ENCODE measurements around the gene NFYC. TPM values are rescaled to one million over a fixed set of nuclear protein-coding genes. Genes with fewer than 3 reads are reported as not detected.
A peak's percentile ranks its signal among the peaks of the same experiment; 100 is the strongest.

Gene NFYC
- polyA plus RNA-seq, 4 donors: 35.7 to 68.9 (median 42.6) TPM

DNA sequence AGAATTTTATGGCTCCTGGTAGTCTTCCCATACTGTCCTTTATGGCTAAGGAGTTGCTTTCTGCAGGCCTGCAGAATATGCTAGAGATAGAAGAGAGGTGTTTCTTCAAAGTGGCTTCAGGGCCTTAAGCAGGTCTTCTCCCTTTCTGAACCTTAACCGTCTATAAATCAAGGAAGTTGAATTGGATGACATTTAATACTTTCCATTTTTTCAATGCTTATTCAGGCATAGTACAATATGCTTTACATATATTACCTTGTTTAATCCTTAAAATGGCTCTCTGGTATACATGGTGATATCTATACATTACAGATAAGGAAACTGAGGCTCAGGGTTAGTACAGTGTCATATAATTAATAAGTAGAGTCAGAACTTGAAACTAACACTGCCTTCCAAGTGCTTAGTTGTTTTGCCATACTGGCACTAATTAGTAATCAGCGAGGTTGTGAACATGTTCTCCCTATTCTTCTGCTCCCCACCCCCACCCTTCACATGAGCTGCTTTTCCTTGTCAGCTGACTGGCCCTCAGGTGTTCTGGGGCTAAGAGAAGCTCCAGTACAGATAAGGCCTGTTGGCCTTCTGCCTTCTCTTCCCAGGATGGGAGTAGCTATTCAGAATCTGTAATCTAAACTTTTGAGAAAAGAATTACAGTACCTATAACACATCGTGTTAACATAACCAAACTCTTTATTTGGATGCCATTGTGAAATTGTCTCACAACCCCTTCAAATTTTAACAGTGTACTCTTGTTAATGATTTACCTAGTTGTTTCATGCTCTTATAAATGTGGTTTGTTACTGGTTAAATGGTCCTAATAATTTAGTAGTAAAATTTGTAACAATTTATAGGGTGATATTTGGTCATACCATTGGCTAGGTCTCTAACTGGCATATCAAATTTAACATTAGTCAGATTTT, 13.6 kb downstream of the NFYC start:
- peak; percentile 22 to 60 for DNase-seq

DNA sequence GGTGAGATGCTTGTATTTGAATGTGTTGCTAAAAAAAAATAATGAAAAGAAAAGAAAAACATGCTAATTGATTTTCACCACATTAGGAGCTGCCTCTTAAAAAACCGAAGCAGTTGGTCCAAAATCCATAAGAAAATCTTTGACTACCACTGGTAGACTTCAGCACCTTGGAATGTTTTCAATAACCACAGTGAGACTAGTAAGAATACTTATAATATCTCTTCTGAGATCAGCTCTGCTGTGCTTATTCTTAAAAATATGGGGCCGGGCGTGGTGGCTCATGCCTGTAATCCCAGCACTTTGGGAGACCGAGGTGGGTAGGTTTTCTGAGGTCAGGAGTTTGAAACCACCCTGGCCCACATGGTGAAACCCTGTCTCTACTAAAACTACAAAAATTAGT, 15.1 kb downstream of the NFYC start:
- peaks cover 4 to 10% (median 4%) of the 10 kb centered on the region in 3 donors for H3K4me1 ChIP-seq (ENCODE audit: control insufficient read depth in 3 of 3, insufficient read depth in 2 of 3, low read depth in 1 of 3, low read length in 2 of 3)
- WGBS, 3 donors: 96 to 98% (median 97%) methylated on average over 4 of the region's 4 CpGs
- H3K9me3 ChIP-seq (ENCODE audit: control insufficient read depth in 2 of 2, insufficient read depth in 1 of 2, low read depth in 1 of 2, low read length in 1 of 2): no peaks in the 10 kb centered on the region

More for the DNA sequence above, 13.6 kb downstream of the NFYC start:
- H3K27ac ChIP-seq (ENCODE audit: low read depth in 1 of 3, low read length in 2 of 3): peak overlapping the region in 1 of 3 donors; percentile 49
- H3K4me3 ChIP-seq (ENCODE audit: low read depth in 1 of 3, low read length in 3 of 3): no peak overlapping the region
- no peak for FAIRE-seq
- no peaks in the 10 kb centered on the region for H3K36me3 ChIP-seq (ENCODE audit: control insufficient read depth in 3 of 3, insufficient read depth in 2 of 3, low read depth in 1 of 3, low read length in 3 of 3)
- WGBS, 3 donors: 56 to 70% (median 58%) methylated on average over 3 of the region's 3 CpGs
- no peaks in the 10 kb centered on the region for H3K27me3 ChIP-seq (ENCODE audit: control insufficient read depth in 3 of 3, insufficient read depth in 3 of 3, low read length in 3 of 3)
- H3K4me1 ChIP-seq (ENCODE audit: control insufficient read depth in 3 of 3, insufficient read depth in 2 of 3, low read depth in 1 of 3, low read length in 2 of 3): peaks cover 0 to 5% (median 0%) of the 10 kb centered on the region in 3 donors
- H3K9me3 ChIP-seq (ENCODE audit: control insufficient read depth in 2 of 2, insufficient read depth in 1 of 2, low read depth in 1 of 2, low read length in 1 of 2): no peaks in the 10 kb centered on the region

DNA sequence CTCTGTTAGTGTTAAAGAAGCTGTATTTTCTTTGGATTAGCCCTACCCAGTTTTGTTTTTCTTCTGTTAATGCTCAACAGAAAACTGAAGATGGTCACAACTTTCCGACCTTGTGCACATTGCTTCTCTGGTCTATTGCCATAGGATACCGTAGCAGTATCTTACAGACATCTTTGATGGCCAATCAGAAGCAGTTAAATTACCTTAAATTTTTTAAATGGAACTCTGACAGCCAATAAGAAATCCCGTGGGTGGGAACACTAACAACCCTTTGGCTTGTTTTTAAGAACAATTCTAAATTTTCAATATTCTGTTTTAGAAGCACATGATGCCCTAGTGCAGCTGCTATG, 17.2 kb downstream of the NFYC start:
- DNase-seq: no peak
- WGBS, 3 donors: 0 to 8% (median 1%) methylated on average over 3 of the region's 3 CpGs

More for the DNA sequence above, 15.1 kb downstream of the NFYC start:
- Histone ChIP-seq H3K27me3 (ENCODE audit: control insufficient read depth in 3 of 3, insufficient read depth in 3 of 3, low read length in 3 of 3) (no peaks in the 10 kb centered on the region), H3K36me3 (ENCODE audit: control insufficient read depth in 3 of 3, insufficient read depth in 2 of 3, low read depth in 1 of 3, low read length in 3 of 3) (no peaks in the 10 kb centered on the region), H3K4me3 (ENCODE audit: low read depth in 1 of 3, low read length in 3 of 3) (no peak overlapping the region), H3K27ac (ENCODE audit: low read depth in 1 of 3, low read length in 2 of 3) (no peak overlapping the region)
- DNase-seq (no peak), FAIRE-seq (no peak)

GRCh38 chr1:40709100-40709801, 17.7 kb downstream of the NFYC start:
- no peaks in the 10 kb centered on the region for H3K9me3 ChIP-seq (ENCODE audit: control insufficient read depth in 2 of 2, insufficient read depth in 1 of 2, low read depth in 1 of 2, low read length in 1 of 2)
- DNase-seq (peak; percentile 94 to 99), FAIRE-seq (no peak)
- H3K27ac ChIP-seq (ENCODE audit: low read depth in 1 of 3, low read length in 2 of 3): peak overlapping the region; percentile 43 to 94 (median 76)
- 2% methylated on average over 10 of the region's 10 CpGs for WGBS, 3 donors
- H3K4me1 ChIP-seq (ENCODE audit: control insufficient read depth in 3 of 3, insufficient read depth in 2 of 3, low read depth in 1 of 3, low read length in 2 of 3): peaks cover 5 to 12% (median 8%) of the 10 kb centered on the region in 3 donors
- H3K4me3 ChIP-seq (ENCODE audit: low read depth in 1 of 3, low read length in 3 of 3): peak overlapping the region in 2 of 3 donors; percentile 60 to 68
- H3K36me3 ChIP-seq (ENCODE audit: control insufficient read depth in 3 of 3, insufficient read depth in 2 of 3, low read depth in 1 of 3, low read length in 3 of 3): peaks cover 0 to 4% (median 0%) of the 10 kb centered on the region in 3 donors
- no peaks in the 10 kb centered on the region for H3K27me3 ChIP-seq (ENCODE audit: control insufficient read depth in 3 of 3, insufficient read depth in 3 of 3, low read length in 3 of 3)

More for the DNA sequence above, 17.2 kb downstream of the NFYC start:
- peak overlapping the region; percentile 43 to 94 (median 76) for H3K27ac ChIP-seq (ENCODE audit: low read depth in 1 of 3, low read length in 2 of 3)
- peaks cover 5 to 12% (median 8%) of the 10 kb centered on the region in 3 donors for H3K4me1 ChIP-seq (ENCODE audit: control insufficient read depth in 3 of 3, insufficient read depth in 2 of 3, low read depth in 1 of 3, low read length in 2 of 3)
- no peaks in the 10 kb centered on the region for H3K9me3 ChIP-seq (ENCODE audit: control insufficient read depth in 2 of 2, insufficient read depth in 1 of 2, low read depth in 1 of 2, low read length in 1 of 2)
- H3K36me3 ChIP-seq (ENCODE audit: control insufficient read depth in 3 of 3, insufficient read depth in 2 of 3, low read depth in 1 of 3, low read length in 3 of 3): peaks cover 0 to 4% (median 0%) of the 10 kb centered on the region in 3 donors
- H3K4me3 ChIP-seq (ENCODE audit: low read depth in 1 of 3, low read length in 3 of 3): peak overlapping the region in 2 of 3 donors; percentile 20 to 68
- no peak for FAIRE-seq
- H3K27me3 ChIP-seq (ENCODE audit: control insufficient read depth in 3 of 3, insufficient read depth in 3 of 3, low read length in 3 of 3): no peaks in the 10 kb centered on the region

- whole genome bisulfite sequencing, 3 donors: 5 to 12% (median 12%) methylated on average over 3 of the region's 3 CpGs
- Histone ChIP-seq H3K9me3 (ENCODE audit: control insufficient read depth in 2 of 2, insufficient read depth in 1 of 2, low read depth in 1 of 2, low read length in 1 of 2) (no peaks in the 10 kb centered on the region), H3K27ac (ENCODE audit: low read depth in 1 of 3, low read length in 2 of 3) (peak overlapping the region in 2 of 3 donors; percentile 35 to 76), H3K27me3 (ENCODE audit: control insufficient read depth in 3 of 3, insufficient read depth in 3 of 3, low read length in 3 of 3) (no peaks in the 10 kb centered on the region), H3K4me3 (ENCODE audit: low read depth in 1 of 3, low read length in 3 of 3) (peak overlapping the region in 2 of 3 donors; percentile 60 to 68), H3K4me1 (ENCODE audit: control insufficient read depth in 3 of 3, insufficient read depth in 2 of 3, low read depth in 1 of 3, low read length in 2 of 3) (peaks cover 7 to 12% (median 8%) of the 10 kb centered on the region in 3 donors), H3K36me3 (ENCODE audit: control insufficient read depth in 3 of 3, insufficient read depth in 2 of 3, low read depth in 1 of 3, low read length in 3 of 3) (peaks cover 0 to 5% (median 0%) of the 10 kb centered on the region in 3 donors)
- no peak for DNase-seq
- no peak for FAIRE-seq
Measured at GRCh38 chr1:40709802-40710278, 18.3 kb downstream of the NFYC start.

- Histone ChIP-seq H3K9me3 (ENCODE audit: control insufficient read depth in 2 of 2, insufficient read depth in 1 of 2, low read depth in 1 of 2, low read length in 1 of 2) (no peaks in the 10 kb centered on the region), H3K36me3 (ENCODE audit: control insufficient read depth in 3 of 3, insufficient read depth in 2 of 3, low read depth in 1 of 3, low read length in 3 of 3) (peaks cover 0 to 5% (median 0%) of the 10 kb centered on the region in 3 donors), H3K27me3 (ENCODE audit: control insufficient read depth in 3 of 3, insufficient read depth in 3 of 3, low read length in 3 of 3) (no peaks in the 10 kb centered on the region), H3K4me3 (ENCODE audit: low read depth in 1 of 3, low read length in 3 of 3) (peak overlapping the region in 2 of 3 donors; percentile 45 to 68), H3K4me1 (ENCODE audit: control insufficient read depth in 3 of 3, insufficient read depth in 2 of 3, low read depth in 1 of 3, low read length in 2 of 3) (peaks cover 7 to 13% (median 11%) of the 10 kb centered on the region in 3 donors), H3K27ac (ENCODE audit: low read depth in 1 of 3, low read length in 2 of 3) (peak overlapping the region; percentile 32 to 50 (median 36))
- DNase-seq (peak; percentile 36 to 55), FAIRE-seq (no peak)
- WGBS, 3 donors: 12 to 22% (median 21%) methylated on average over 7 of the region's 7 CpGs
Measured at GRCh38 chr1:40710581-40711315, 19.2 kb downstream of the NFYC start.

- H3K36me3 ChIP-seq (ENCODE audit: control insufficient read depth in 3 of 3, insufficient read depth in 2 of 3, low read depth in 1 of 3, low read length in 3 of 3): peaks cover 0 to 5% (median 0%) of the 10 kb centered on the region in 3 donors
- peak; percentile 27 to 32 for DNase-seq
- 6 to 22% (median 9%) methylated on average over 3 of the region's 3 CpGs for WGBS, 3 donors
- H3K27ac ChIP-seq (ENCODE audit: low read depth in 1 of 3, low read length in 2 of 3): peak overlapping the region in 2 of 3 donors; percentile 44 to 67
- no peaks in the 10 kb centered on the region for H3K27me3 ChIP-seq (ENCODE audit: control insufficient read depth in 3 of 3, insufficient read depth in 3 of 3, low read length in 3 of 3)
- H3K4me3 ChIP-seq (ENCODE audit: low read depth in 1 of 3, low read length in 3 of 3): no peak overlapping the region
- H3K4me1 ChIP-seq (ENCODE audit: control insufficient read depth in 3 of 3, insufficient read depth in 2 of 3, low read depth in 1 of 3, low read length in 2 of 3): peaks cover 7 to 21% (median 13%) of the 10 kb centered on the region in 3 donors
- H3K9me3 ChIP-seq (ENCODE audit: control insufficient read depth in 2 of 2, insufficient read depth in 1 of 2, low read depth in 1 of 2, low read length in 1 of 2): no peaks in the 10 kb centered on the region
- no peak for FAIRE-seq
Measured at GRCh38 chr1:40711465-40712404, 20.2 kb downstream of the NFYC start.
